K562 (cell line): ENCODE measurements around the gene RHOC. TPM values are rescaled to one million over a fixed set of nuclear protein-coding genes. Genes with fewer than 3 reads are reported as not detected.

ENCODE experiments used
- BCOR ChIP-seq: fragments of 450-650 bp; IDR thresholded peaks from 2 replicates; pipeline ENCODE4 v1.6.1; 2016
- BMI1 ChIP-seq: fragments of 150-350 bp; IDR thresholded peaks from 2 replicates; pipeline ENCODE4 v1.6.1; 2014; ENCODE audit warnings: low read length
- CBFA2T3 ChIP-seq: fragments of 450-650 bp; IDR thresholded peaks from 2 replicates; pipeline ENCODE4 v1.6.1; 2017
- CTCF ChIP-seq, 3 experiments: IDR thresholded peaks in 2 of 3; conservative IDR thresholded peaks in 1 of 3; 2 replicates each; pipeline ENCODE4 v1.5.1; 2011 to 2012; ENCODE audit warnings: low read length in 3 of 3, mild to moderate bottlenecking in 3 of 3, control low read depth in 2 of 3, improper control_type of control experiment in 1 of 3, inconsistent platforms in 1 of 3, low read depth in 1 of 3, mixed read lengths in 1 of 3, moderate library complexity in 1 of 3; ENCODE audit not compliant: insufficient read depth in 2 of 3
- E2F6 ChIP-seq, 2 experiments: IDR thresholded peaks; 2 replicates each; pipeline ENCODE4 v1.6.1; 2011; ENCODE audit warnings: borderline replicate concordance in 1 of 2, control low read depth in 1 of 2, low read depth in 1 of 2, low read length in 1 of 2, mild to moderate bottlenecking in 1 of 2, mixed read lengths in 1 of 2, moderate library complexity in 1 of 2; ENCODE audit not compliant: insufficient read depth in 1 of 2, insufficient read length in 1 of 2, poor library complexity in 1 of 2, severe bottlenecking in 1 of 2; ENCODE audit errors: extremely low read depth in 1 of 2
- ERF ChIP-seq: fragments of 450-650 bp; formaldehyde crosslinking; IDR thresholded peaks from 2 replicates; pipeline ENCODE4 v1.4.0; 2020; ENCODE audit warnings: mild to moderate bottlenecking, mixed read lengths
- GTF2B ChIP-seq: IDR thresholded peaks from 2 replicates; pipeline ENCODE4 v1.6.1; 2011; ENCODE audit not compliant: insufficient read length; ENCODE audit errors: extremely low read depth
- MAX ChIP-seq: sonication (generic); formaldehyde crosslinking; IDR thresholded peaks from 2 replicates; pipeline ENCODE4 v1.9.0; 2022; ENCODE audit warnings: mild to moderate bottlenecking, missing genetic modification reagents
- MCM3 ChIP-seq: fragments of 450-650 bp; IDR thresholded peaks from 2 replicates; pipeline ENCODE4 v1.6.1; 2016
- MEF2A ChIP-seq: IDR thresholded peaks from 2 replicates; pipeline ENCODE4 v1.6.1; 2011; ENCODE audit warnings: low read depth, mild to moderate bottlenecking, low read length, moderate library complexity; ENCODE audit not compliant: control insufficient read depth
- POLR3A ChIP-seq: IDR thresholded peaks from 2 replicates; pipeline ENCODE4 v1.6.1; 2011; ENCODE audit warnings: borderline replicate concordance, mild to moderate bottlenecking, moderate library complexity; ENCODE audit not compliant: insufficient read length, insufficient read depth; ENCODE audit errors: extremely low read depth
- SMAD1 ChIP-seq: fragments of 150-350 bp; IDR thresholded peaks from 2 replicates; pipeline ENCODE4 v1.6.1; 2014; ENCODE audit warnings: low read length, low read depth; ENCODE audit not compliant: partially characterized antibody
- ZBTB1 ChIP-seq: sonication (generic); formaldehyde crosslinking; IDR thresholded peaks from 2 replicates; pipeline ENCODE4 v1.8.1; 2023; ENCODE audit warnings: missing genetic modification reagents, low read depth, mild to moderate bottlenecking, borderline replicate concordance
- ZC3H8 ChIP-seq: fragments of 450-650 bp; IDR thresholded peaks from 2 replicates; pipeline ENCODE4 v1.6.1; 2017
- ZNF318 ChIP-seq, 2 experiments: fragments of 450-650 bp; IDR thresholded peaks; 2 replicates each; pipeline ENCODE4 v1.6.1; 2016; ENCODE audit warnings: mild to moderate bottlenecking in 2 of 2, borderline replicate concordance in 1 of 2, low read depth in 1 of 2, moderate library complexity in 1 of 2
- polyA plus RNA-seq, 8 experiments: library from polyadenylated mRNA; depleted of rRNA in 4 of 8; stranded (reverse) in 5 of 8; unstranded in 3 of 8; fragments of >200 nt; fragmentation: Nextera tagmentation in 2 of 8; fragmentation: Illumina TruSeq in 1 of 8; extraction: Ambion mirVana in 2 of 8; extraction: Trizol in 1 of 8; gene quantifications; 2 replicates each; pipeline versions ENCODE4 v1.2.1 to v1.2.3, GENCODE V29; 2011 to 2014; ENCODE audit warnings: inconsistent platforms in 1 of 8, missing spikeins in 1 of 8
- total RNA-seq, 7 experiments: library from RNA; depleted of rRNA in 6 of 7; stranded (reverse); fragments of >200 nt in 6 of 7; fragmentation: Illumina TruSeq in 2 of 7; extraction: Trizol in 2 of 7; gene quantifications; 2 replicates each; pipeline versions ENCODE4 v1.2.1 to v1.2.3, GENCODE V29; 2011 to 2021; ENCODE audit warnings: low replicate concordance in 1 of 7

RHOC gene
- total and polyA plus RNA-seq, 9 of the 15 experiments (the other 6 are each of a cell fraction or from before 2014, with no cell fraction given) = 35.2 to 364 (median 204) TPM

GRCh38 chr1:112706505-112707220, at the start of gene RHOC (continued):
- TF ChIP-seq GTF2B (no peak), ZC3H8 (no peak), POLR3A (no peak), SMAD1 (no peak), MEF2A (no peak), ZBTB1 (CRISPR knock-in tag) (no peak), CTCF (IDR thresholded peaks at IDR 0.05 in 2 of 3, conservative IDR thresholded peaks at IDR 0.05 in 1 of 3; ENCODE audit: insufficient read depth in 2 of 3, low read depth in 1 of 3, low read length in 3 of 3) (no peak), E2F6 (IDR thresholded peaks at IDR 0.05; ENCODE audit: borderline replicate concordance in 1 of 2, extremely low read depth in 1 of 2, insufficient read depth in 1 of 2, insufficient read length in 1 of 2, low read depth in 1 of 2, low read length in 1 of 2, poor library complexity in 1 of 2, severe bottlenecking in 1 of 2) (no peak), MCM3 (no peak), BMI1 (no peak), MAX (CRISPR knock-in tag) (no peak), CBFA2T3 (no peak), ZNF318 (IDR thresholded peaks at IDR 0.05; ENCODE audit: borderline replicate concordance in 1 of 2, low read depth in 1 of 2) (no peak), BCOR (no peak), ERF (CRISPR knock-in tag) (no peak)
